ENCODE data around the gene TNRC6B. TPM values are rescaled to one million over a fixed set of nuclear protein-coding genes. Genes with fewer than 3 reads are reported as not detected.

Gene TNRC6B
- total RNA-seq, 1 experiment from 2014 or later: 58.1 TPM

- no peak overlapping the region for H3K4me2 ChIP-seq (ENCODE audit: insufficient read depth, insufficient read length, low read length)
- H3K4me1 ChIP-seq (ENCODE audit: insufficient read depth, low read length): no peaks in the 10 kb centered on the region
- no peak overlapping the region for H3K56ac ChIP-seq (ENCODE audit: insufficient read length, low read depth, low read length)
- no peak overlapping the region for H3K18ac ChIP-seq (ENCODE audit: insufficient read length, low read depth, low read length)
- no peak overlapping the region for H2BK120ac ChIP-seq (ENCODE audit: low read depth, low read length, poor library complexity, severe bottlenecking)
- no peaks in the 10 kb centered on the region for H3K23me2 ChIP-seq (ENCODE audit: insufficient read length, low read depth, low read length, poor library complexity, severe bottlenecking)
- Mint-ChIP-seq H3K27ac (no peak overlapping the region), H3K4me3 (no peak overlapping the region), H3K9me3 (no peaks in the 10 kb centered on the region), H3K36me3 (ENCODE audit: insufficient read depth in 1 of 3, low read depth in 3 of 3) (peaks cover 51 to 93% (median 80%) of the 10 kb centered on the region in 3 experiments), H3K4me1 (no peaks in the 10 kb centered on the region), H3K27me3 (ENCODE audit: low read depth) (no peaks in the 10 kb centered on the region)
- TF ChIP-seq CTCF (conservative IDR thresholded peaks at IDR 0.05): no peak
- H2BK15ac ChIP-seq (ENCODE audit: low read depth, low read length): no peak overlapping the region
- no peak overlapping the region for H2BK20ac ChIP-seq (ENCODE audit: low read depth, low read length, poor library complexity, severe bottlenecking)
- no peaks in the 10 kb centered on the region for H4K20me1 ChIP-seq (ENCODE audit: control insufficient read depth, insufficient read depth, insufficient read length)
- no peak for DNase-seq
- no peak overlapping the region for H3K23ac ChIP-seq (ENCODE audit: insufficient read length, low read depth, low read length)
- no peak overlapping the region for H2BK12ac ChIP-seq (ENCODE audit: insufficient read length, low read depth, low read length)
- no peak overlapping the region for H4K91ac ChIP-seq (ENCODE audit: insufficient read length, low read depth, low read length)
- H3K27ac ChIP-seq (ENCODE audit: insufficient read length, low read depth, low read length): no peak overlapping the region
- H4K8ac ChIP-seq (replicated peaks; ENCODE audit: insufficient read length, low read depth, low read length): no peak overlapping the region
- no peak overlapping the region for H3K4ac ChIP-seq (ENCODE audit: low read depth, low read length)
- H3T11ph ChIP-seq (ENCODE audit: low read length): no peak overlapping the region
- H3K79me1 ChIP-seq (ENCODE audit: insufficient read depth, low read depth, low read length, poor library complexity, severe bottlenecking): no peaks in the 10 kb centered on the region
- no peak overlapping the region for H2BK5ac ChIP-seq (ENCODE audit: insufficient read length, low read length)
- no peaks in the 10 kb centered on the region for H3K79me2 ChIP-seq (ENCODE audit: insufficient read depth, low read length)
- no peaks in the 10 kb centered on the region for H3K9me3 ChIP-seq (ENCODE audit: control insufficient read depth, low read depth, low read length)
- H2AFZ ChIP-seq (ENCODE audit: low read length): no peak overlapping the region
- no peaks in the 10 kb centered on the region for H3K27me3 ChIP-seq (ENCODE audit: insufficient read depth, low read length)
- WGBS (ENCODE audit: extremely low coverage, insufficient read length, low lambda C conversion rate): no CpG with 5 or more reads among the region's 2 CpGs
- no peak overlapping the region for H4K5ac ChIP-seq (ENCODE audit: insufficient read length, low read depth, low read length)
- H2AK5ac ChIP-seq (ENCODE audit: insufficient read length, low read length): no peak overlapping the region
- H3K9ac ChIP-seq (ENCODE audit: extremely low read depth, insufficient read length, low read length): no peak overlapping the region
- H3K14ac ChIP-seq (ENCODE audit: insufficient read depth, low read length): no peak overlapping the region
Observed at GRCh38 chr22:40312050-40312449, 134.3 kb downstream of the TNRC6B start.

All from H9 (cell line).